Naive B cell (primary cell): ENCODE results near the gene PTP4A2. TPM values are rescaled to one million over a fixed set of nuclear protein-coding genes. Genes with fewer than 3 reads are reported as not detected.
"Not testable (repeated sequence)": the region's sequence is repeated elsewhere in the genome, so short reads cannot be mapped to it uniquely, and the experiment has no call there.

ENCODE experiments used
- ATAC-seq, 2 donors: fragments of 150-1000 bp; cut with Tn5 transposase; 2 replicates each; pipeline ENCODE4 v1.10.0; 2021; ENCODE audit warnings: low read depth in 2 of 2, mild to moderate bottlenecking in 2 of 2, moderate library complexity in 2 of 2
- DNase-seq: peaks from one replicate; pipeline ENCODE4 v3.0.0; 2022
- H3K27ac Mint-ChIP-seq, 6 donors: one replicate each; pipeline ENCODE4 v1.8.0; 2020 to 2022; ENCODE audit warnings: mild to moderate bottlenecking in 6 of 6, mixed read lengths in 6 of 6, moderate library complexity in 5 of 6, inconsistent platforms in 2 of 6
- H3K27me3 Mint-ChIP-seq, 3 donors: one replicate each; pipeline ENCODE4 v1.8.0; 2021 to 2022; ENCODE audit warnings: mixed read lengths in 3 of 3, mild to moderate bottlenecking in 1 of 3
- H3K36me3 Mint-ChIP-seq, 2 donors: one replicate each; pipeline ENCODE4 v1.8.0; 2020 to 2022; ENCODE audit warnings: mixed read lengths in 2 of 2, inconsistent platforms in 1 of 2, mild to moderate bottlenecking in 1 of 2
- H3K4me1 Mint-ChIP-seq, 3 donors: one replicate each; pipeline ENCODE4 v1.8.0; 2020 to 2022; ENCODE audit warnings: mixed read lengths in 3 of 3, inconsistent platforms in 1 of 3, mild to moderate bottlenecking in 1 of 3, moderate library complexity in 1 of 3
- H3K4me3 Mint-ChIP-seq, 8 donors: one replicate each; pipeline ENCODE4 v1.8.0; 2020 to 2022; ENCODE audit warnings: mild to moderate bottlenecking in 8 of 8, mixed read lengths in 8 of 8, moderate library complexity in 8 of 8, inconsistent platforms in 2 of 8
- H3K9me3 Mint-ChIP-seq, 7 donors: one replicate each; pipeline ENCODE4 v1.8.0; 2020 to 2022; ENCODE audit warnings: mixed read lengths in 7 of 7, mild to moderate bottlenecking in 5 of 7, inconsistent platforms in 2 of 7, moderate library complexity in 1 of 7
- polyA plus RNA-seq, 6 donors: library from polyadenylated mRNA; unstranded; fragments of 300-500 nt; fragmentation: Illumina TruSeq; gene quantifications; one replicate each; pipeline ENCODE4 v1.2.3, GENCODE V29; 2021; ENCODE audit warnings: low read depth in 6 of 6

PTP4A2 gene
- polyA plus RNA-seq, 6 donors from 2014 or later = 251 to 474 (median 307) TPM

DNA sequence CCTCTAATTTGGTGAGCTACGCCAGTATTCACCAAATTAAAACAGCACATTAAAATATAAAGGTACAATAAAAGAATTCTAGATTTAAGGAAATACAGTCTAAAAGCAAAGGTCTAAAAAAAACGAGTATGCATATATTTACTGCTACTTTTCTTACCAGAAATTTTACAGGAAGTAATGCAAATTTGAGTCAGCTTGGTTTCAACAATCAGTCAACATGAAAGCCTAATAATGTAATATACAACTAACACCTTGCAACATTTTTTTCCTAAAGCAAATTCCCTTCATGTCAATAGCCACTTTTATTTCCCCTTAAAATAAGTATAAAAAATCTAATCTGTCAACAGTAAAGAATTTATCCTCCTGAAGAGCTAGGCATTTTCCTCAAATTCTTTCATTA is 11.9 kb downstream of the PTP4A2 start:
- no peaks in the 10 kb centered on the region for H3K27me3 Mint-ChIP-seq
- peaks cover 55 to 92% (median 79%) of the 10 kb centered on the region in 3 donors for H3K4me1 Mint-ChIP-seq
- DNase-seq (no peak), ATAC-seq (no peak)
- peak overlapping the region in 6 of 8 donors; percentile 24 to 77 (median 50) for H3K4me3 Mint-ChIP-seq
- no peaks in the 10 kb centered on the region for H3K36me3 Mint-ChIP-seq
- H3K9me3 Mint-ChIP-seq = no peaks in the 10 kb centered on the region
- peak overlapping the region in 3 of 6 donors; percentile 39 to 86 (median 71) for H3K27ac Mint-ChIP-seq

GRCh38 chr1:31925824-31926223 is 12.3 kb downstream of the PTP4A2 start:
- Mint-ChIP-seq H3K4me3 (peak overlapping the region in 7 of 8 donors; percentile 24 to 89 (median 59)), H3K27ac (peak overlapping the region in 4 of 6 donors; percentile 39 to 86 (median 65)), H3K4me1 (peaks cover 55 to 92% (median 79%) of the 10 kb centered on the region in 3 donors)
- not testable (repeated sequence) for DNase-seq, ATAC-seq, H3K36me3 Mint-ChIP-seq, H3K9me3 Mint-ChIP-seq, H3K27me3 Mint-ChIP-seq

- Mint-ChIP-seq H3K36me3 (no peaks in the 10 kb centered on the region), H3K4me1 (peaks cover 50 to 86% (median 73%) of the 10 kb centered on the region in 3 donors), H3K9me3 (no peaks in the 10 kb centered on the region), H3K27me3 (no peaks in the 10 kb centered on the region), H3K4me3 (peak overlapping the region in 3 of 8 donors; percentile 3 to 48 (median 31)), H3K27ac (peak overlapping the region in 4 of 6 donors; percentile 30 to 71 (median 36))
- DNase-seq (no peak), ATAC-seq (no peak)
Observed at GRCh38 chr1:31924839-31925238, 13.3 kb downstream of the PTP4A2 start.

DNA sequence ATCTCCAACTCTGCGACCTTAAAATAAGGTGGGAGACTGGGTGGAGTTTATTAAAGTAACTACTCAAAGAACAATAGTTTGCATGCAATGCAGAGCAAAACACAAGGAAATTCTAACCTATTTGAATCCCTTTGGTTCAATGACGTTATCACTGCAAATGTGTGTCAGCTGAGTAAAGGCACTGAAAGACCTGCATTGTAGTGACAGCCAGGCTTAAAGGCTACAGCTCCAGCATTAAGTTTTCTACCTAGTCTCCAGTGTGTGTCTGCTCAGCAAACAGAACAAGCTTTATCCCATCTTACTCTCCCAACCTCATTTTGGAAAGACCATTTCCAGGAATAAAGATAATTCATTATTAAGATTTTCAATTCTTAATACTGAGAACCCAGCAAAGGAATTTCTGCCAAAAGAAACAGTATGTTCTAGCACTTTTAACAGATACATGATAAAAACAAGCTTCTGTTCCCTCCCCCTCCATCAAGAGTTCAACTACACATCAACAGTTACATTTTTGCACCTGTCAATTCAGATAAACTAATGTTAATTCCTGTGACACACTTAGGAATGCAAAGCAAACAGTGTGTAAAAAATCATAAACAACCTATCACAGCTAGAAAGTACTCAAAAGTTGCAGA is 14.2 kb downstream of the PTP4A2 start:
- peaks cover under 1 to 5% of the 10 kb centered on the region in 2 donors for H3K36me3 Mint-ChIP-seq
- ATAC-seq = no peak
- DNase-seq = no peak

GRCh38 chr1:31920956-31921355 is 17.2 kb downstream of the PTP4A2 start:
- Mint-ChIP-seq H3K36me3 (peaks cover 10 to 11% of the 10 kb centered on the region in 2 donors), H3K27ac (peak overlapping the region in 4 of 6 donors; percentile 63 to 84 (median 76)), H3K27me3 (no peaks in the 10 kb centered on the region), H3K9me3 (no peaks in the 10 kb centered on the region), H3K4me3 (no peak overlapping the region), H3K4me1 (peaks cover 34 to 62% (median 53%) of the 10 kb centered on the region in 3 donors)
- DNase-seq (no peak), ATAC-seq (no peak)

More for the DNA sequence above, 14.2 kb downstream of the PTP4A2 start:
- Mint-ChIP-seq H3K4me1 (peaks cover 50 to 85% (median 71%) of the 10 kb centered on the region in 3 donors), H3K4me3 (peak overlapping the region in 3 of 8 donors; percentile 16 to 37 (median 20)), H3K27ac (peak overlapping the region in 2 of 6 donors; percentile 42 to 71), H3K9me3 (no peaks in the 10 kb centered on the region), H3K27me3 (no peaks in the 10 kb centered on the region)

GRCh38 chr1:31919591-31919990 is 18.6 kb downstream of the PTP4A2 start:
- no peaks in the 10 kb centered on the region for H3K27me3 Mint-ChIP-seq
- H3K27ac Mint-ChIP-seq = peak overlapping the region in 2 of 6 donors; percentile 28 to 88
- peaks cover 10 to 13% of the 10 kb centered on the region in 2 donors for H3K36me3 Mint-ChIP-seq
- ATAC-seq (no peak), DNase-seq (no peak)
- H3K4me1 Mint-ChIP-seq = peaks cover 30 to 51% (median 41%) of the 10 kb centered on the region in 3 donors
- no peak overlapping the region for H3K4me3 Mint-ChIP-seq
- no peaks in the 10 kb centered on the region for H3K9me3 Mint-ChIP-seq

GRCh38 chr1:31915438-31915837 is 22.7 kb downstream of the PTP4A2 start:
- H3K36me3 Mint-ChIP-seq = peaks cover 18 to 29% of the 10 kb centered on the region in 2 donors
- DNase-seq = no peak
- H3K9me3 Mint-ChIP-seq = no peaks in the 10 kb centered on the region
- H3K27ac Mint-ChIP-seq = no peak overlapping the region
- peak overlapping the region in 1 of 8 donors; percentile 21 for H3K4me3 Mint-ChIP-seq
- peaks cover 25 to 41% (median 38%) of the 10 kb centered on the region in 3 donors for H3K4me1 Mint-ChIP-seq
- no peak for ATAC-seq
- no peaks in the 10 kb centered on the region for H3K27me3 Mint-ChIP-seq

- peaks cover 25 to 36% (median 32%) of the 10 kb centered on the region in 3 donors for H3K4me1 Mint-ChIP-seq
- H3K4me3 Mint-ChIP-seq = peak overlapping the region in 1 of 8 donors; percentile 3
- H3K27ac Mint-ChIP-seq = peak overlapping the region in 2 of 6 donors; percentile 36 to 65
- DNase-seq = no peak
- no peaks in the 10 kb centered on the region for H3K27me3 Mint-ChIP-seq
- H3K36me3 Mint-ChIP-seq = peaks cover 14 to 33% of the 10 kb centered on the region in 2 donors
- ATAC-seq = no peak
- no peaks in the 10 kb centered on the region for H3K9me3 Mint-ChIP-seq
Observed at GRCh38 chr1:31913968-31914367, 24.2 kb downstream of the PTP4A2 start.

GRCh38 chr1:31912839-31913239 is 25.3 kb downstream of the PTP4A2 start:
- H3K36me3 Mint-ChIP-seq = peaks cover 20 to 38% of the 10 kb centered on the region in 2 donors
- H3K4me3 Mint-ChIP-seq = no peak overlapping the region

GRCh38 chr1:31911994-31912780 is 26.0 kb downstream of the PTP4A2 start:
- Mint-ChIP-seq H3K27ac (peak overlapping the region in 4 of 6 donors; percentile 7 to 53 (median 40)), H3K27me3 (no peaks in the 10 kb centered on the region), H3K4me3 (peak overlapping the region in 2 of 8 donors; percentile 12 to 21), H3K9me3 (no peaks in the 10 kb centered on the region), H3K4me1 (peaks cover 25 to 36% (median 32%) of the 10 kb centered on the region in 3 donors), H3K36me3 (peaks cover 20 to 43% of the 10 kb centered on the region in 2 donors)
- DNase-seq (no peak), ATAC-seq (no peak)

More at GRCh38 chr1:31912839-31913239, 25.3 kb downstream of the PTP4A2 start:
- no peak for DNase-seq
- ATAC-seq = no peak
- Mint-ChIP-seq H3K4me1 (peaks cover 25 to 36% (median 32%) of the 10 kb centered on the region in 3 donors), H3K27me3 (no peaks in the 10 kb centered on the region), H3K27ac (peak overlapping the region in 1 of 6 donors; percentile 15), H3K9me3 (no peaks in the 10 kb centered on the region)

- H3K9me3 Mint-ChIP-seq = no peaks in the 10 kb centered on the region
- peaks cover 21 to 32% (median 29%) of the 10 kb centered on the region in 3 donors for H3K4me1 Mint-ChIP-seq
- H3K27ac Mint-ChIP-seq = peak overlapping the region in 5 of 6 donors; percentile 5 to 58 (median 51)
- ATAC-seq (peak; percentile 51 to 55), DNase-seq (no peak)
- H3K4me3 Mint-ChIP-seq = no peak overlapping the region
- H3K27me3 Mint-ChIP-seq = no peaks in the 10 kb centered on the region
- peaks cover 20 to 40% of the 10 kb centered on the region in 2 donors for H3K36me3 Mint-ChIP-seq
Observed at GRCh38 chr1:31910933-31911332, 27.2 kb downstream of the PTP4A2 start.

DNA sequence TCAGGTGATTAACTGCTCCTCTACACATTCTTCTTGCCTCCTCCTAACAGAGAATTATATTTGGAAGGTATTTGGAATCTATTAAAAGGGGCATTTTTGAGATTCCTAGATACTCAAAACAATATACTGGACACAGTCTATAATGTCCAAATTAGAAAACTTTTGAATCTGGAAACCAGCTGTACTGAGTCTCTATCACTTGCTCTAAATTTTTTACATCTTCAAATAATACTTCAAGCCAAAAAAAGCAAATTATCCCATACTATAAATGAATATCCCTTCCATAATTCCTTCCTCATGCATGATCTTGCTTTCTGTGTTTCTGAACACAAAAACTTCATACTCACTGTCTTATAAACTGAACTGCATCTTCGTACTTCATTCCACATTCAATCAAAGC is 28.5 kb downstream of the PTP4A2 start:
- Mint-ChIP-seq H3K27me3 (no peaks in the 10 kb centered on the region), H3K36me3 (peaks cover 20 to 39% of the 10 kb centered on the region in 2 donors), H3K4me3 (no peak overlapping the region), H3K4me1 (peaks cover 25 to 35% (median 33%) of the 10 kb centered on the region in 3 donors), H3K9me3 (no peaks in the 10 kb centered on the region), H3K27ac (peak overlapping the region in 1 of 6 donors; percentile 89)
- no peak for DNase-seq
- no peak for ATAC-seq

GRCh38 chr1:31906557-31906956 is 31.6 kb downstream of the PTP4A2 start:
- ATAC-seq = no peak
- Mint-ChIP-seq H3K9me3 (peaks cover 0 to 7% (median 0%) of the 10 kb centered on the region in 7 donors), H3K27ac (peak overlapping the region in 1 of 6 donors; percentile 19), H3K27me3 (no peaks in the 10 kb centered on the region), H3K4me1 (peaks cover 26 to 34% (median 33%) of the 10 kb centered on the region in 3 donors), H3K36me3 (peaks cover 12 to 27% of the 10 kb centered on the region in 2 donors), H3K4me3 (no peak overlapping the region)
- DNase-seq = no peak
